Stimulated activated CD4-positive, alpha-beta T cell treated with anti-CD3 and anti-CD28 coated beads, Interleukin-1b, Interleukin-23, amount 100 ng/mL, for 1 hour (primary cell): Measurements from ENCODE around the gene SYCE3.

ENCODE experiments used
- DNase-seq, 2 donors: peaks; one replicate each; pipeline ENCODE4 v3.0.0-alpha.2; 2020; ENCODE audit warnings: low read depth in 2 of 2

Gene SYCE3

GRCh38 chr22:50531546-50531961 lies 31.2 kb downstream of the SYCE3 start:
- peak in 1 of 2 donors; percentile 47 for DNase-seq

- peak; percentile 56 to 59 for DNase-seq
Measured at GRCh38 chr22:50530877-50531545, 31.7 kb downstream of the SYCE3 start.

DNA sequence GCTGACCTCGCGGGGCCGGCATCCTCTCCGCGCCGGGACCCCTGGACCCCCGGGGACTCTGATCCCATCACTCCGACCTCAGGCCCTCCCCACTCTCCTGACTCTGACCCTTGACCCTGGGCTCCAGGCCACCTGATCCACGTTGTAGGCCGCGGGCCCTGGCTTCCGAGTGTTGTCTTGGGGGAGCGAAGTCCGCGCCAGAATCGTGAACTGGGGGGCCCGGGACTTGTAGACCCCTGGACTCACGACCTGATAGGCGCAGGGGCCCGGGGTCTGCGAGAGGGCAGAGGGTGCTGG lies 32.2 kb downstream of the SYCE3 start:
- no peak for DNase-seq

- DNase-seq: no peak
Measured at GRCh38 chr22:50529897-50530579, 32.7 kb downstream of the SYCE3 start, which contains the start of gene TYMP. TYMP (minus strand) TSS chr22:50530012; CDS start chr22:50529709, 303 bp downstream.

DNA sequence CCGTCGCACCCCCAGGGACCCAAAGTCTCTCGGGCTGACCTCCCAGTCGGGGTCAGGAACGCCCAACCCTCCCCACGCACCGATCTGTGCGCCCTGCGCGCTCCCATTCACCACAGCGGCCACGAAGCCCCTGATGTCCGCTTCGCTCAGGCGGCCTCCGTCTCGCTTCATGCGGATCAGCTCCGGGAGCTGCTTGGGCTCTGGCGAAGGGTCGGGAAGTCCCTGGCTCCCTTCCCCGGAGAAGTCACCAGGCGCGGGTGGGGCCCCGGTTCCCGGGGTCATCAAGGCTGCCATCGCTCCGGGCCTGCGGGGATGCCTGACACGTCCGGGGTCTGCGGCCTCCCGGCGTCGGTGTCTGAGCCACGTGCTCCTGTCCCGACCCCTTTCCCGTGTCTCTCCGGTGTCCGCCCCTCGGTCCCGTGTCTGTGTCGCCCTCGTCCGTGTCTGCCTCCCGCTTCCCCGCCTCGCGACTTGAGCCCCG lies 33.3 kb downstream of the SYCE3 start:
- no peak for DNase-seq

DNA sequence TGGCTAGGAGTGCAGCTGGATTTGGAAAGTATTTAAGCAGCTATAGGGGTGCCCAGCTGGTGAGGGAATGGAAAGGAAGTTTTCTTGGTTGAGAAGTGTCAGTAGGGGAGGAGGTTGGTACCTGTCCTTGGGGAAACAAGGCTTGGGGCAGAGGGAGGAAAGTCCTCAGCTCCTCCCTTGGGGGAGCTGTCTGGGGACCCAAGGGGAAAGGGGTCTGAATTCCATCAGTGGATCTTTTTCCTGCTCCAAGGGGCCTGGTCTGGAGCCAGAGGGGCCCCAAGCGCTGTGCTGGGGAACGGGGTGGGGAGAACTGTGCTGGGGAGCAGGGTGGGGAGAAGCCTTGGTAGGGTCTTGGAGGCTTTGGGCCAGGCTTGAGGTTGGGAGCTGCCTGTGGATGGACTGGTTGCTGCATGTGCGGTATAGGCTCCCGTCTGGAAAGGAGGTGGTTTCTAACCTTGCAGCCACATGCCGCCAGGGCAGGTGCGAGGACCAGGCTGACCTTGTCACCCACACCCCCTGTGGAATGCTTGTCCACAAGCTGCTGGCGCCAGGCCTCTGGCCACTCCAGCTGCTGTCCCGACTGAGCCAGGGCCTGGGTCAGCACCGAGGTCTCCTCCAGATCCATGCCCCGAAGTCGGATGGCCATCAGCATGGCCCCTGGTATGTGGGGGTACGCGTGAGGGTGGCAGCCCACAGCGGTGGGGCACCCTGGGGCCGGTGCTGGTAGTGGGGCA lies 33.9 kb downstream of the SYCE3 start:
- DNase-seq: no peak

DNA sequence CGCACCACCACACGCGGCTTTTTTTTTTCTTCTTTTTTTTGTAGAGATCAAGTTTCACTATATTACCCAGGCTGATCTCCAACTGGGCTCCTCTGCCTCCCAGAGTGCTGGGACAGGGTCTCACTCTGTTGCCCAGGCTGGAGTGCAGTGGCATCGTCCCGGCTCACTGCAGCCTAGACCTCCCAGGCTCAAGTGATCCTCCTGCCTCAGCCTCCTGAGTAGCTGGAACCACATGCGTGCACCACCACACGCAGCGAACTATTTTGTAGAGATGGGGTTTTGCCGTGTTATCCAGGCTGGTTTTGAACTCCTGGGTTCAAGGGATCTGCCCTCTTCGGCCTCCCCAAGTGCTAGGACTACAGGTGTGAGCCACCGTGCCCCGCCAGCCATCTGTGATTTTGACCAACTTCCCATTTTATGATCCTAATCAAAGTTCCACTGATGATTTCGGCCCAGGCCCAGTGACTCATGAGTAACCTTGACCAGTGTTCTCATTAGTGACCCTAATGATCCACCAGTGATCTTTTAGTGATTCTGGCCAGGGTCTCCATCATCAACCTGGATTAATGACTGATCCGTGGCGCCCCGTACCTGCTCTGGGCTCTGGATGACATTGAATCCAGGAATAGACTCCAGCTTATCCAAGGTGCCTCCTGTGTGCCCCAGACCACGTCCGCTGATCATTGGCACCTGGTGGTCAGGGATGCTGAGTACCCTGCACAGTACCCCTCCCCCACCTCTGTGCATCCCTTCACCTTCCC lies 34.6 kb downstream of the SYCE3 start:
- DNase-seq: no peak

DNA sequence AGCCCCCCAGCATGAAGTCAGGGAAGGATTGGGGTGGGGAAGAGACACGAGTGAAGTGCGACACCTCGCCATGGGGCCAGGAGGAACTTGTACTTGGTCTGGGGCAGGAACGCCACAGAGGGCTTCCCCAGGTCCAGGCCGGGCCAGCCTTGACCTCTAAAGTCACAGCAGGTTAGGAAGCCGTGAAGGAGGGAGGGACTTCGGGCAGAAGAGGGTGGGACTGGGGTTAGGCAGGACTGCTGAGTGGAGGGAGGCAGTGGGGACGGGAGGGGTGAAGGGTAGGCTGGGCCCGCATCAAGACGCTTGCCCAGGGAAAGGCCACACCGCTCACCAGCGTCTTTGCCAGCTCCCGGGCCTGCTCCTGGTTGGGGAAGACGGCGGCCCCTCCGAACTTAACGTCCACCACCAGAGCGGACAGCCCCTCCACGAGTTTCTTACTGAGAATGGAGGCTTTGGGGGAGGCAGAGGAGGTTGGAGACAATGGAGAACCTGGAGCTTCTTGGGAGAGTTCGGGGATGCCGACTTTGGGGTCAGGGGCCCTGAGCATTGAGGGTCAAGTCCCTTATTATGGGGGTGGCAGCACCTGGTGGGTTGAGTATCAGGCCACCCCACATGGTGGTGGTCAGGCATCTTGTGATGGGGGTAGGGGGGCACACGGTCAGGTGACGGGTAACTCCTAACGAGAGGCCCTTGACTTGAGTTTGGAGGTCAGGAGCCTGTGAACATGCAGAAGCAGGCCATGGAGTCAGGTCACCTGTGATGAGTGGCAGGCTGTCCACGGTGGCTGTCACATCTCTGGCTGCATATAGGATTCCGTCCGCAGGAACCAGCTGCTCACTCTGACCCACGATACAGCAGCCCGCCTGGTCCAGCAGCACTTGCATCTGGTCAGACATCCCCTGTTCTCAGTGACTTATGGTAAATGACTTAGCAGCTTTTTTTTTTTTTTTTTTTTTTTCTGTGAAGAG lies 35.6 kb downstream of the SYCE3 start:
- no peak for DNase-seq

GRCh38 chr22:50526108-50526833 lies 36.4 kb downstream of the SYCE3 start:
- peak; percentile 64 to 75 for DNase-seq

DNA sequence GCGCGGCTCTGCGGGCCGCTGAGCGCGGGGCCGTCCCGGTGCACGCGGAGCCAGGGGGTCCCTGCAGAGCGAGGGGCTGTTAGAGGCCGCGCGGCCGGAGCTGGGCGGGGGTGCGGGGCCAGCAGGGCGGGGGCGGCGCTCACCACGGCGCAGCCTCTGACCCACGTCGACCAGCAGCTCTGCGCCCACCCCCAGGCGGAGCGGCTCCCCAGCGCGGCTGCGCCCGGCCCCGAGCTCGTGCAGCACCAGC lies 36.9 kb downstream of the SYCE3 start:
- no peak for DNase-seq

- peak; percentile 95 to 98 for DNase-seq
Measured at GRCh38 chr22:50525104-50525857, 37.4 kb downstream of the SYCE3 start, which contains the start of gene SCO2. SCO2 (minus strand) TSS chr22:50525598; CDS start chr22:50524411, 1,187 bp downstream.

GRCh38 chr22:50524676-50525103 lies 38.0 kb downstream of the SYCE3 start:
- no peak for DNase-seq

GRCh38 chr22:50523806-50524675 lies 38.7 kb downstream of the SYCE3 start:
- no peak for DNase-seq

DNA sequence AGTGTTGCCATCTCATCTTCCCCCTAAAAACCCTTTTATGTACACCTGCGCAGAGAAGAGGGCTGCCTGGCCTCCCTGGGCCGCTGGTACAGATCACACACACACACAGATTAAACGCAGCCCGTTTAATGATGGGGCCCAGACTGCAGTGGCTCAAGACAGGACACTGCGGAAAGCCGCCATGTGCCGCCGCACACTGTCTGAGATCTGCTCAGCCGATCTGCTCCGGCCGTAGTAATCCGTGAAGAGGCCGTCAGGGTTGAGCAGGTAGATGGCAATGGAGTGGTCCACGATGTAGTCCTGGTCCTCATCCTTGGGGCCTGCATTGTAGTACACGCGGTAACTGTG lies 39.3 kb downstream of the SYCE3 start:
- DNase-seq: no peak

GRCh38 chr22:50522806-50523438 lies 39.8 kb downstream of the SYCE3 start:
- DNase-seq: no peak

- DNase-seq: no peak
Measured at GRCh38 chr22:50522208-50522805, 40.4 kb downstream of the SYCE3 start.

- no peak for DNase-seq
Measured at GRCh38 chr22:50521710-50522109, 41.0 kb downstream of the SYCE3 start.
